GM19043 (cell line): ENCODE results near the gene DYNLRB1.
A peak's percentile ranks its signal among the peaks of the same experiment; 100 is the strongest.

Experiments used
- ATAC-seq: cut with Tn5 transposase; IDR thresholded peaks from one replicate; pipeline ENCODE4 v1.9.1; 2021; ENCODE audit warnings: low read depth; ENCODE audit not compliant: unreplicated experiment

DYNLRB1 gene

DNA sequence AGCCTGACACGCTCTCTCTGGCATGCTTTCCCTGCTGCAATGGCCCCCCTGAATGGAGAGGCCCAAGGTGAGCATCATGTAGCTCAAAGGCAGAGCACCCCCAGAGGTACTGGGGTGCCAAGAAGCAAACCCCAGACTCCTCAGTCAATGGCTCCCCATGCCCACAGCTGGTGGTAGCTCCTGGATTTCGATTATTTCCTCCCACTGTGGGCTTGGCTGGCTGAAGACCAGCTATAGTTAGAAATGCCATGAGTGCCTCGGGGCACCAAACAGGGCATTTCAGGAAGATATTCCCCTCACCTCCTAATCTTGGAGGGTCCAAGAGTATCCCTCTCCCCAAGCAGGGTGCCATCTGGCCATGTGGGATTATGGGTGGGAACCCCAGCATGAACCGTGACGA, 59.0 kb downstream of the DYNLRB1 start:
- ATAC-seq: no peak

- no peak for ATAC-seq
These were observed 59.5 kb downstream of the DYNLRB1 start for GRCh38 chr20:34575756-34576155.

GRCh38 chr20:34577061-34577460, 60.8 kb downstream of the DYNLRB1 start:
- no peak for ATAC-seq

DNA sequence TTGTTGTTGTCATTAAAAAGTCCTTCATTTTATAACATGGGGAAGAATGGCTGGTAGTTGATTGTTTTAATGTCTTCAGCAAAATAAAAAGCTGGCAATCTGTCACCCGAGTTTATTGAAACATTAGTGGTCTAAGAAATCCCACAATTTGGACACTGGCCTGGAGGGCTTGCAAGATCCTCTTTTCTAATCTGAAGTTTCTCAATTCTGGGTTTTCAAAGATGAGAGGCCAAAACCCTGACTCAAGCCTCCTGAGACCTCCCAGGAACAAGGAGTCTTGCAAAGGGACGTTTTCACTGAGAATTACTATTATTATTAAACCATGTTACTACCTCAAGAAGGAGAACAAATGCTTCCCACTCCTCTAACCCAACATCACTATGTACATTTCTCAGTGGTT, 61.8 kb downstream of the DYNLRB1 start:
- ATAC-seq: no peak

DNA sequence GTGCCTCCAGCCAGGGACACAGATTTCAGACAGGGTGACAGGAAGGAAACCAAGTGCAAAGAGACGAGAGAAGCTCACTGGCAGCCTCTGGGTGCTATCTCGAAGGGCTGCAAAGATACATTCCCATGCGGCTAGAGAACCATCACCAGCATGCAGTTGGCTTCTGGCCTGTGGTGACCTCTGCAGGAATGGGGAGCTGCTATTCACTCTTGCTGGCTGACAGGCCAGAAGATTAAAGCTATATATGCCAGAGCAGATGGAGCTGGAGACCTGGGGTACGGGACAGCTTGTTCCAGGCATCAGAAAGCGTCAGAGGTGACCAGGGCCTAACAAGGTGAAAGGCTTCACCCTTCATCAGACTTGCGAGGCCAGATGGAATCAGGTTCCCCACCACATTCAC, 62.3 kb downstream of the DYNLRB1 start:
- ATAC-seq: no peak

GRCh38 chr20:34579191-34579978, 63.2 kb downstream of the DYNLRB1 start:
- no peak for ATAC-seq

GRCh38 chr20:34579979-34580940, 64.0 kb downstream of the DYNLRB1 start:
- peak; percentile 72 for ATAC-seq

- ATAC-seq: no peak
These were observed 65.3 kb downstream of the DYNLRB1 start for GRCh38 chr20:34581341-34582184.

- no peak for ATAC-seq
These were observed 66.0 kb downstream of the DYNLRB1 start for GRCh38 chr20:34582221-34582620.

GRCh38 chr20:34582911-34583310, 66.7 kb downstream of the DYNLRB1 start:
- no peak for ATAC-seq

DNA sequence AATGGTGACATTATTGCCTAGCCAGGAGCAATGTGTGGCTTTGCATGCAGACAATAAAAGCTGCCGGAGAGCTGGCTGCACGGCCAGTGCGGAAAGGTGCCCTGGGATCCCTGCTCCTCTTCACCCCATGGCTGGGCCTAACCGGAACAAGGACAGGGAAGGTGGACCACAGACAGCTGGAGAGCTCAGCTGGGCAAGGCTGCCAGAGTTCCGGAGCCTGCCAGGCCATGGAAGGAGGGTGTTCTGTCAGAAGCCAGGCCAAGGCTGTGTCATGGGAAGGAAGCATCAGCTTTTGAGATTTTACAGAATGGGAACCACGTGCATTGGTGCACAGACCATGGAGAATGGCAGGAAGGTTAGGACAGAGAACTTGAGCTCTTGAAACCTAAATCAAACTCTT, 67.3 kb downstream of the DYNLRB1 start:
- ATAC-seq: no peak

DNA sequence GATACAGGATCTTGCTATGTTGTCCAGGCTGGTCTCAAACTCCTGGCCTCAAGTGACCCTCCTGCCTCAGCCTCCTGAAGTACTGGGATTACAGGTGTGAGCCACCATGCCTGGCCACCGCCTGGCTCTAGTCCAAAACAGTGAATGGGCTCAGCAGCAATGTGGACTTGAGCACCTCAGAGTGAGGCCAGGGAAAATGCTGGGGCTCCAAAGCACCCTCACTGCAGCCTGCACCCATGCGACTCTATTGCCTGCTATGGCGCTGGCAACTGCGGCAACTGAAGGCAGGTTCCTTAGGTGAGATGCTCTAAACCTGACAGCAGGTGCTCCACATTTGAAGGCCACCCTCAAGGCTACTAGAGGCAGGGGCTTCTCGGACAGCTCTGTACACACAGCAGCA, 68.8 kb downstream of the DYNLRB1 start:
- no peak for ATAC-seq

GRCh38 chr20:34586488-34587163, 70.4 kb downstream of the DYNLRB1 start:
- ATAC-seq: no peak
